Activated CD8-positive, alpha-beta memory T cell treated with anti-CD3 and anti-CD28 coated beads for 36 hours (primary cell): Measurements from ENCODE around the gene ENDOV. TPM values are rescaled to one million over a fixed set of nuclear protein-coding genes. Genes with fewer than 3 reads are reported as not detected.

Experiments
- CTCF ChIA-PET: fragments of 350-600 bp; sonication (Branson Sonifier 250); formaldehyde crosslinking; loops from one replicate; lab custom pipeline; 2021; ENCODE audit warnings: antibody characterized with exemption; lab: Charles Lee
- POLR2A ChIA-PET: fragments of 350-600 bp; sonication (Branson Sonifier 250); formaldehyde crosslinking; loops from one replicate; lab custom pipeline; 2021; ENCODE audit warnings: antibody characterized with exemption; lab: Charles Lee
- total RNA-seq, 2 experiments: library from RNA; stranded (reverse); gene quantifications; one replicate each; pipeline ENCODE4 v1.2.3, GENCODE V29; 2021

Gene ENDOV
- total RNA-seq, 2 experiments from 2014 or later, result 11.9 to 15.2 TPM

DNA sequence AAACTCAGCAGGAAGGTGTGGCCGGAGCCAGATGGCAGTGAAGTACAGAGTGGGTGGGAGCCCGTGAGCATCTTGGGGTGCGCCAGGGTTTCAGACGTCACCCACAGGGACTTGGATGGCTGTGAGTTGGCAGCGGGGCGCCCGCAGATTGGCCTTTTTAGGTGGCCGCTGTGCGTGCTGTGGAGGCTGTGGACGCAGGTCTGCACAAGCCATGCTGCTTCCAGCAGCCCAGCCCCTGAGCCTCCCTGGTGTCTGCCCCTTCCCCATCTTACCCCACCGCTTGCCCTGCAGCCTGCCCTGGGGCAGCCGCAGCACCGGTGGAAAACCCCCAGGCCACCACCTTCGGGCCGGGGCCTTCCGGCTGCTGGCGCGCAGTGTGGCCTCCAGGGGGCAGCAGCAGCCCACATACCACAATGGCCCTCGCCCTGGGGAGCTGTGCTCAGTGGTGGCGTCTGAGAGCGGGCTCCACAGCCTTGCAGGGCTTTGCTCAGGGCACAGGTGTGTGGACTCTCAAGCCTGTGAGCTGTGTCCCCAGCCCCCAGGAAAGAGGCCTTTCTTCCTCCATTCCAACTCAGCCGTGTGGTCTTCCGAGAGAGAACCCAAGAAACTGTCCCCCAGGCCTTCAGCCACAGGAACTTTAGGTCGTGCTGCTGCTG is 11.8 kb downstream of the ENDOV start:
- ChIA-PET CTCF (interaction anchor here (0.6 to 2.7 kb wide), 29 partner anchors 9 to 719 kb away, joined by 3 to 27 read pairs (median 3); partner anchors contain the start of gene ENDOV), POLR2A (interaction anchor here (0.7 kb wide), 1 partner anchor 562 kb away, joined by 3 read pairs; no protein-coding TSS in a partner anchor)

DNA sequence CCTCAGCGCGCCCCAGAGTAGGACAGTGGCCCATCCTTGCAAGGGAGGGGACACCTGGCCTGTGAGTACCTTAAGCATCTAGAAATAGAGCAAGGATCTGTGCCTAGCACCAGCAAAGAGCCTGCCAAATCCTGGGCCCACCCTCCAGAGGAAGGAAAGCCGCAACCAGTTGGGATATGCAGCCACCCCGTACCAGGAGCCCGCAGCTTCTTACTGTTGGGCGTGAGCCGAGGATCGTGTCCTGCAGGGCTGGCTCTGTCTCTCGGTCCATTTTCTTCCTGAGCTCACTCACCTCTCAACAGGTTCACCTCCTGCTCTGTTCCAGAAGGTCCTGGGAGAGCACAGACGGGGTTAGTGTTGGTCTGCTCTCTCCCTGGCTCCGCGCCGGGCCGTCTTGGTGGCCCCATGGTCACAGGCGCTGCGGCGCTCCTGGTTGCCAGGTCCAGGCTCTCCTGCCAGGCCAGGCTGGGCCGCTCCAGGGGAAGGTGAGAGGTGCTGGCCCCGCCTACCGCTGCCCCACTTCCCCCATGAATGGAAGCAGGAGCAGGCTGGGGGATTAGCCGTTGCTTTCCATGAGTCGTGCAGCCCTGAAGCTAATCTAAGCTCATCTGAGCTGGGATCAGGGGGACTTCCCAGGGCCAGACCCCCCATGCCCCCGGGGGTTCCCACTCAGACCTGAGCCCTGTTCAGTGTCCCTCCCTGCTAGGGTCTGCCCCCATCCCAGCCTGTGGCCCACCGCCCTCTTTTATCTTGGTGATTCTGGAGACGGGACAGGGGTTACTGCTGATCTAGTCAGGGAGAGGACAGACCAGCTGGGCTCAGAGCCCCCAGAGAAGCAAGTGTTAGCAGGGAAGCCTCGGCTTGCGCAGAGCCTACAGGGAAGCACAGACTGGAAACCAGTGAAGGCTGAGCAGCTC is 12.7 kb downstream of the ENDOV start:
- ChIA-PET CTCF (interaction anchor here (0.6 to 2.7 kb wide), 29 partner anchors 10 to 718 kb away, joined by 3 to 27 read pairs (median 3); partner anchors contain the start of gene ENDOV), POLR2A (interaction anchor here (0.7 kb wide), 1 partner anchor 561 kb away, joined by 3 read pairs; no protein-coding TSS in a partner anchor)

DNA sequence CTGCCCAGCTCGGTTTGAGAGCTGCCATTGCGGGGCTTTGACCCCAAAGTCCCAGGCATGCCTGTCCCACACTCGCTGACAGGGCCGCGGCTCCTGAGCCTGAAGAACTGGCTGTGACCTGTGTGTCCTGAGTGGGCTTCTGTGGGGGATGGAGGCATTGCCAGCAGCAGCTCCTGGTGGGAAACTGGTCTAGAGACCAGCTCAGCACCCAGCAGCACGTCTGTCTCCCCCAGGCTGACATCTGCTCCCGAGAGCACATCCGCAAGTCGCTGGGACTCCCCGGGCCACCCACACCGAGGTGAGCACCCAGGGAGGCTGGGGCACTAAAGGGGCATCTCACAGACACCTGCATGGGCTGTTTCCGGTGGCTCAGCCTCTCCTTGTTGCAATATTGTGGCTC is 13.4 kb downstream of the ENDOV start:
- POLR2A ChIA-PET, result no interaction called here
- CTCF ChIA-PET, result interaction anchor here (1.4 to 2.7 kb wide), 4 partner anchors 12 to 148 kb away, joined by 4 to 27 read pairs (median 8); partner anchors contain the start of gene ENDOV

DNA sequence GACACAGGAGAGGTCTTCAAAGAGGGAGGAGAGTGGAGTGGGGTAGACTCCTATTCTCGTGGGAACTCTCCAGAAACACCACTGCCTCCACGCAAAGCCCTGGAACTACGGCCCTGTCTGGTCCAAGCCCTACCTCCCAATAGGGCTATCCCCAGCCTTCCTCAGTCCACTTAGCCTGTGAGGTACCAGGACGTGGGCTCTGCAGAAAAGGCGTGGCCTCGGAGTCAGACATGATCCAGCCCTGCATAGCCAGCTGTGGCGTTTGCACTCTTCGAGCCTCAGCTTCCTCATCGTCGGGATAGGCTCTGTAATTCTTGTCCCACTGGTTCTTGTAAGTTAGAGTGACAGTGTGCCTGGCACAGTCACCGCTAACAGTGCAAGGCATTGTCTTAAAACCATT is 13.8 kb downstream of the ENDOV start:
- ChIA-PET CTCF (interaction anchor here (2.2 to 2.7 kb wide), 2 partner anchors 13 to 148 kb away, joined by 10 to 27 read pairs; partner anchors contain the start of gene ENDOV), POLR2A (no interaction called here)

DNA sequence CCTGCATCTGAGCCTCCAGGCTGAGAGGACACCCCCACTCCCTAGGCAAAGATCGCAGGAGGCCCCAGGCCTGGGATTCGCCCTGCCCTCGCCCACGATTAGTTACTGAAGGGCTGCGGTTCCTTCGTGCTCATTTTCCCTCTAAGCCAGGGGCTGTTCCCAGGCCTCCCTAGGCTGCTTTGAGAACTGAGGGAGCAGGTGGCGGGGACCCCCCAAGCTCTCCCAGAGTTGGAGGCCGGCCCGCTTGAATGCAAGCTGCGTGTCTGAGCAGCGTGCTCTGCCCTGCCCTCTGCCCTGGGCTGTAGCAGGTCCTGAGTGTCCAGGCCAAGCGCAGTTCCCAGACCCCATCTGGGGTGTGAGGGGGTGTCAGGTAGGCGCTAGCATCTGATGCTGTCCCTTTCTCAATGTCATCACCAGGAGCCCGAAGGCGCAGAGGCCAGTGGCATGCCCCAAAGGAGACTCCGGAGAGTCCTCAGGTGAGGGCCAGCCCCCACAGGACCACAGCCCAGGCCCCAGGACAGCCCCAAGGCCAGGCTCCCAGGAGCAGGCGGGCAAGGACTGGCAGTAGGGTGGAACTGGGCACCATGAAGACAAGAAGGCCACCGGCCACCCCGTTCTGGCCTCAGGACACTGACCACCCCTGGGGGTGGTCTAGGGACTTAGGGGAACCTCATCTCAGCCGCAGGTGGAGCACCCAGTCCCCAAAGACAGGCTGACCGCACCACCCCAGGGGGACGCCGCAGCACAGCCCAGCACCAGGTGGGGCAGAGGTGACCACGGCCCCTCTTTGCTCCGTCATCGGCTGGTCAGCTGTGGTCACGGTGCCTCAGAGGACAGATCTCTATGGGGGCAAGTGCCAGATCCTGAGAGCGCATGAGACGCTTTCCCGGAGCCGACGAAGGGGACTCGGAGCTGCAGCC is 14.6 kb downstream of the ENDOV start:
- ChIA-PET CTCF (interaction anchor here (2.7 kb wide), 1 partner anchor 147 kb away, joined by 27 read pairs; no protein-coding TSS in a partner anchor), POLR2A (no interaction called here)

DNA sequence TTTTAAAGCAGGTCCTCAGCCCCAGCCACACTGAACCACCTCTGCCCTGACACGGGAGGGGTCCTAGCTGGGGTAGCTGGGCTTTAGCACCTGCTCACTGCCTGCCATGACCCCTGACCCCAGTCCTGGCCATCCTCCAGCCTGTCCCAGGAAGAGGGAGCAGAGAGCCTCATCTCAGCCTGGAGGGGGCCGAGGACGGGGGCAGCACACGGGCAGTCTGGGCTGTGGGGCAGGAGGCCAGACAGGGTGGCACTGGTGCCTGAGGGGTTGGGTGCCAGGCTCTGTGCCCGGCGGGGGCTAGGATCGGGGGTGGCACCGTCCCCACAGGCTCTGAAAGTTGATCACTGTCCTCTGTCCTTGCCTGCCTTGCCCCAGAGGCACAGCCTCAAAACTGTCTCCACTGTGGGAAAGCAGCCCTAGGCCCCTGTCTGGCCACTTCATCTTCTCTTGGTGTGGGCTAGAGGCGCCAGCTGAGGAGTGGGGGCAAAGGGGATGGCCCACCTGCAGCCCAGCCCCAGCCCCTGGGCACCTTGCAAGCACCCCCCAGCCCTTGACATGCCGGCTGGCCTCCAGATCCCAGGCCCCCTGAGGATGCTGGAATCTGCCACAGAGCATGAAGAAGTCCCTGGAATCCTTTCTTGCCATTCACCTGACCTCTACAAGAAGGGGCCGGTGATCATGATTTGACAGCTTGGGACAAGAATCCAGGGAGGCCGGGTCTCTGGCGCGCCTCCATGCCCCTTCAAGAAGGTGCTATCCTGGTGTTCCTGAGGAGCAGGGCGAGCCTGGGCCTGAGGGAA is 15.7 kb downstream of the ENDOV start:
- POLR2A ChIA-PET, result no interaction called here
- CTCF ChIA-PET, result no interaction called here

DNA sequence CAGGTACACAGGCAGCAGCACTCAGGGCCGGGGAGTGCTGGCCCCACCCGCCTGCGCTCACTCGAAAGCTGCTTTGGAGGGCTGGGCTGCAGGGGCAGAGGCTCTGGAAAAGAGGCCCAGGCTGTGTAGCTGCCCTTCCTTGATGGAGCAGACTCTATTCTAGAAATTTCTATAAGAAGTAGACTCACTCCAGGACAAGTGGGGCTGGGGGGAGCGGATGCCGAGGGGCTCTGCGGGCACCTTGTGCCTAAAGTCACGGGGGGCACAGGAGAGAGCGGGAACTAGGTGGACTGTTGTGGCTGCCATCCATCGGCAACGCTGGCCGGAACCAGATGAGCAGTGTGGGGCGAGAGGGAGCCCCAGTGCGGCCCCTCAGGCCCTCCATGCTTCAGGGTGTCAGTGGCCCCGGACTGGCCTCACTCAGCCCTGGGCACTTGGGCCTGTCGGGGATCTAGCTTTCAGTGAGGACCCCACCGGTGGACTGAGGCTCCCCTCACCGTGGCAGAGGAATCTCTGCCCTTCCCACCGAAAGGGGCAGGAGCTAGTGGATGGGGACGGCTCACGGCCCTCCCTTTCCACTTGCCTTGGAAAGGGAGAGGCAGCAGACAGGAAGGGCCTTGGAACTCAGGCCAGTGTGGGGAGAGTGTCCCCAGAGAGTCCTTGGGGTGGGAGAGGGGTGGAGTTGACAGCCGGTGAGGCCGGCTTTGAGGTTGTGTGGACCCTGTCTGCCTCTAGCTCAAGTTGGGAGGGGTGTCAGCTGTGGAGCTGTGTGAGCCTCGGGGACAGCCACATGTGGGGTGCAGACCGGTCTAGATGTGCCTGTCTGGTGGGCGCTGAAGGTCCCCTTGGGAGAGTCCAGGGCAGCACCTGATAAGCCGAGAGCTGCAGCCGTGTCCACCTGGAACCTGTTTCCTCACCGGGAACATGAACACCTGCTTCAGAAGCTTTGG is 16.6 kb downstream of the ENDOV start:
- ChIA-PET CTCF (interaction anchor here (0.8 to 0.9 kb wide), 2 partner anchors 12 to 468 kb away, joined by 3 read pairs; no protein-coding TSS in a partner anchor), POLR2A (no interaction called here)

DNA sequence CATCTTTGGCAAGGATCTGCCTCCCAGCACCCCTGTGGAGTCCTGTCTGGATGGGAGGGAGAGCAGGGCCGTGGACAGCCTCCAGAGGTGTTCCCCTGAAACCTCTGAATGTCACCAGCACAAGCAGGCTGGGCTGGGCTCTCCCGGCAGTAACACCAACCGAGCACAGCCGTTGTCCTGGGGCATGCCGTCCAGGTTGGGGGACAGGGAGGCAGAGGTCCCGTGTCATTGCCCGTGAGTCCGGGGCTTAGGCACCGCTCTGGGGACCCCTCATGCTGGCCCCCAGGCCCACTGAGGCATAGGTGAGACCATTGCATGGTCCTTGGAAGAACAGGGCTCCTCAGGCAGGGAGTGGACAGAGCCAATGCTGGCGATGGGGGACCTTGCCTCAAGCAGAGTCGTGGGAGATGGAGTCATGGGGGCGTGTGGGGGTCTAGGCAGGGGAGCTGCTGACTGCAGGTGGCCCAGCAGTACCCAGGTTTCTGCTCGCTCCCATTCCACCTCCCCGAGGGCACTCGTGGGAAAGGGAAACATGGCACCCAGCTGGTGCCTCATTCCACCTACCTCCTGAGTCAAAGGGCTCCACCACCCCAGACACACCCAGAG is 17.5 kb downstream of the ENDOV start:
- CTCF ChIA-PET, result interaction anchor here (0.9 kb wide), 1 partner anchor 467 kb away, joined by 3 read pairs; no protein-coding TSS in a partner anchor
- POLR2A ChIA-PET, result no interaction called here

DNA sequence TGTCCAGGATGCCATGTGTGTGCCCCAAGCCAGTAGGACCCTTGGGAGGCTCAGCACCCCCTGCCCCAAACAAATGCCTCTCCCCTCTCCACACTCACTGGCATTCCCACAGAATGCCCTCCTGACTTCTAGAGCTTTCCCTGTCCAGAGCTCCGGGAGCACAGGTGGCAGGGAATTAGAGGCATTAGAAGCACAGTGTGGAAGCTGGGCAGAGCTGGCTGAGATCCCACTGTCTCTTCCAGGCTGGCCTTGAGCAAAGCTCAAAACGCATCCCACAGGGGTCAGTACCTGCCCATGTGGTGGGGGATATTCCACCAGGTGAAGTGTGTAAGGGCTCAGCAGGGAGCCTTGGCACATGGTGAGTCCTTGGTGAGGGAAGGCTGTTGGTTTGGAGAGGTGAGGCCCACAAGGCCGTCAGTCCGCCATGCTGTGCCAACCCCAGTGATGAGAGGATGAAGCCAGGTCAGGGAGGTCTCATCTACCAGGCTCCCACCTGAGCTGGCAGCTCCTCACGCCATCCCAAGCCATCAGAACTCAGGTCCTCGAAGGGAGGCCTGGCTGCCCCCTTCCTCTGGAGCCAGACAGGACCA is 18.1 kb downstream of the ENDOV start:
- ChIA-PET CTCF (interaction anchor here (0.9 kb wide), 1 partner anchor 466 kb away, joined by 3 read pairs; no protein-coding TSS in a partner anchor), POLR2A (no interaction called here)

DNA sequence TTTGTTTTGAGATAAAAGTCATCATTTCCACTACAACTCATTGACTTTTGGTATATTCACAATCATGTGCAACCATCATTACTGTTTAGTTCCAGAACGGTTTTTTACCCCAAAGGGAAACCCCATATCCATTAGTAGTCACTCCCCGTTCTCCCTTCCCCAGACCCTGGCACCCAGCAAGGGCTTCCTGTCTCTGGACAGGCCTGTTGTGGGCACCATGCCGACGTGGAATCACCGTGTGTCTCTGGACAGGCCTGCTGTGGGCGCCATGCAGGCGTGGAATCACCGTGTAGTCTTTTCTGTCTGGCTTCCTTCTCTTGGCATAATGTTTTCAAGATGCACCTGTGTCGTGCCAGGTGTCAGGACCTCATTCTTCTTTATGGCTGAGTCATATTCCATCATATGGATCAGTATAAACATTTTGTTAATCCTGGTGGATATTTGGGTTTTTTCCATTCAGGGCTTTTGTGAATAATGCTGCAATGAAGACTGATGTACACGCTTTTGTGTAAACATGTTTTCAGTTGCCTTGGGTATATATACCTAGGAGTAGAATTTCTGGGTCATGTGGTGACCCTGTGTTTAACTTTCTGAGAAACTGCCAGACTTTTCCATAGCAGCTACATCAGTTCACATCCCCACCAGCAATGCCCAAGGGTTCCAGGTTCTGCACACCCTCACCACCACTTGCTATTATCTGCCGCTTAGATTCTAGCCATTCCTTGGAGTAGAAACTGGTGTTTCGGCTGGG is 19.1 kb downstream of the ENDOV start:
- ChIA-PET POLR2A (no interaction called here), CTCF (no interaction called here)

DNA sequence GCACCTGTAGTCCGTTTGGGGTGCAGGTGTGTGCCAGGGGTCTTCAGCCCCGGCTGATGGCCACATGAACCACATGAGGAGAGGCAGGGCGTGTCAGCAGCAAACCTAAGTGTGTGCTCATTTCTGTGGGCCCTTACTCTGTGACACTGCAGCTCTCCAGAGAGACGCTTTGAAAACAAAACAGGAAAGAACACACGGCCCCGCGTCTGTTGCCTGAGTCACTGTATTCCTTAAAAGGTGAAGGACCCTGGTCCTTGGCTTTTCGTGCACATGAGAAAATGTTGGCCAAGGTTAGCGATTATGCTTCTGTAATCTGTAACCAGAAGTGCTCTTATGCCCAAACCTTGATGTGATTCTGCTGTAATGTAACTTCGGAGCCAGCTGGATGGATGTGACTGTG is 22.6 kb downstream of the ENDOV start:
- ChIA-PET CTCF (interaction anchor here (0.6 to 1.7 kb wide), 2 partner anchors 11 to 770 kb away, joined by 3 to 6 read pairs; no protein-coding TSS in a partner anchor), POLR2A (no interaction called here)

DNA sequence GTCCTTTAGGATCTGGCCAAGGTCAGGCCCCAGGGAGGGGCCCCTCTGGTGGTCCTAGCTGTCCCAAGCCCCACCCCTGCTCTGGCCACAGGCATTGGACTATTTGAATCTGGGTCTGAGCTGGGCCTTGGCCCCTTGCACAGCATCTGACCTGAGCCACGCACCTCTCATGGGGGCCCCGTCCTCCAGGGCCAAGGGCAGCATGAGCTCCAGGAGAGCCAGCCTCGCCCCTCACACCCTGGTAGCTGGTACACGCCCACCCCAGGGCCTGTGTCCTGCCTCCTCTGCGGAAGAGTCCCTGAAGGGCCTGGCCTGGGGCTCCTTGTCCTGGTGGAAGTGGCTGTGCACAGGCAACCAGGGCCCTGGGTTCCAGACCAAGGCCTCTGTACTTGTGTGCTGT is 23.8 kb downstream of the ENDOV start:
- CTCF ChIA-PET, result interaction anchor here (0.9 kb wide), 1 partner anchor 12 kb away, joined by 3 read pairs; no protein-coding TSS in a partner anchor
- POLR2A ChIA-PET, result no interaction called here

DNA sequence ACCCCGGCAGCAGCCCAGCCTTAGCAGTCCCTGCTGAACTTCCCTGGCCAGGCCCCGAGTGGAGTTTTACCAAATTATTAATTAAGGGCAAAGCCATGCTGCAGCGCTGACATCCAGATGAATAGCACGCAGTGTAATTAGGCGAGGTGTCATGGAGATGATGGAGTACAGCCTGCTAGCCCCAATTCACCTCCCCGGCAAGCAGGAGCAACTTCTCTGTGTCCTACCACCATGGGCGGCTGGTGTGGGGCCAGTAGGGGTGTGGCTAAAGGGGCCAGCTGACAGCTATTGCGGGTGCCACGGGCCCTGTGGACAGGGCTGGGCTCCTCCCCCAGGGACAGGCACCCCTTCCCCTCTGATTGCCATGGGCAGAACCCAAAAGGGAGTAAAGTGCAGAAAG is 24.5 kb downstream of the ENDOV start:
- CTCF ChIA-PET, result interaction anchor here (0.9 kb wide), 1 partner anchor 13 kb away, joined by 3 read pairs; no protein-coding TSS in a partner anchor
- POLR2A ChIA-PET, result no interaction called here

DNA sequence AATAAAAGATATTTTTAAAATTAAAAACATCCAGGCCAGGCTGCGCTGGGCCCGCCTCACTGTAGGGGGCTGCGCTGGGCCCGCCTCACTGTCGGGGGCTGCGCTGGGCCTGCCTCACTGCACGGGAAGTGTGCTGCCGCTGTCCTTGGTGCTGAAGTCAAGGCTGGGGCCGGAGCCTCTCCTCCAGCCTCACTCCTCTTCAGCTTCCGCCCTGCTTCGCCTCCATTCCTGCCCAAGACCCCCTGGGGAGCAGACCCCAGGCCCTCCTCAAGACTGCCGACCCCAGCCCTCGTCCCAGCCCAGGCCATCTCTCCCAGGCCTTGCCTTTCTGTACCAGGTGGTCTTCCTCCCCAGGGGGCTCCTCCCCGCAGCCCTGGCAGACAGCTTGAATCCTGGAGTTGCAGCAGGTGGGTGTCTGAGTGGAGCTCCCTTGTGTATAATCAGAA is 26.2 kb downstream of the ENDOV start:
- POLR2A ChIA-PET, result no interaction called here
- CTCF ChIA-PET, result interaction anchor here (1.0 to 1.3 kb wide), 2 partner anchors 10 to 547 kb away, joined by 3 to 4 read pairs; no protein-coding TSS in a partner anchor
